Esophagus (tissue), 2 donors: ENCODE measurements around the gene DUS1L. TPM values are rescaled to one million over a fixed set of nuclear protein-coding genes. Genes with fewer than 3 reads are reported as not detected.
A peak's percentile ranks its signal among the peaks of the same experiment; 100 is the strongest.

Source experiments
- H3K27ac ChIP-seq, 2 donors: one replicate each; pipeline ENCODE4 v1.5.1; 2013; ENCODE audit warnings: low read depth in 2 of 2, mild to moderate bottlenecking in 2 of 2, inconsistent platforms in 1 of 2, low read length in 1 of 2, moderate library complexity in 1 of 2
- H3K27me3 ChIP-seq, 2 donors: one replicate each; pipeline ENCODE4 v1.6.1; 2013; ENCODE audit warnings: low read length in 2 of 2, control low read depth in 1 of 2, mild to moderate bottlenecking in 1 of 2; ENCODE audit not compliant: insufficient read depth in 2 of 2, control insufficient read depth in 1 of 2
- H3K36me3 ChIP-seq, 2 donors: one replicate each; pipeline ENCODE4 v1.6.1; 2013; ENCODE audit warnings: low read length in 1 of 2; ENCODE audit not compliant: control insufficient read depth in 2 of 2, insufficient read depth in 2 of 2
- H3K4me1 ChIP-seq, 2 donors: one replicate each; pipeline ENCODE4 v1.6.1; 2013; ENCODE audit warnings: low read length in 1 of 2; ENCODE audit not compliant: control insufficient read depth in 2 of 2, insufficient read depth in 2 of 2
- H3K4me3 ChIP-seq, 2 donors: one replicate each; pipeline ENCODE4 v1.5.1; 2013; ENCODE audit warnings: low read length in 2 of 2, mild to moderate bottlenecking in 2 of 2, low read depth in 1 of 2, moderate library complexity in 1 of 2
- H3K9me3 ChIP-seq, 2 donors: one replicate each; pipeline ENCODE4 v1.6.1; 2013; ENCODE audit warnings: mild to moderate bottlenecking in 2 of 2, low read depth in 1 of 2, low read length in 1 of 2, moderate library complexity in 1 of 2; ENCODE audit not compliant: control insufficient read depth in 2 of 2, insufficient read depth in 1 of 2
- WGBS, 2 donors: extraction: QIAGEN DNeasy Blood & Tissue Kit; methylation state at CpG; one replicate each; pipeline ENCODE4 v1.1.7; 2013; 5-methylcytosine and 5-hydroxymethylcytosine counted together
- polyA plus RNA-seq, 2 donors: library from polyadenylated mRNA; stranded (reverse); fragments of 200-250 nt; gene quantifications; one replicate each; pipeline ENCODE4 v1.2.3, GENCODE V29; 2013
- donor health status: healthy with polysubstance abuse.
- donor health status: Bipolar disorder and iron deficiency.

The DUS1L gene
- polyA plus RNA-seq, 2 donors = 118 to 182 TPM

DNA sequence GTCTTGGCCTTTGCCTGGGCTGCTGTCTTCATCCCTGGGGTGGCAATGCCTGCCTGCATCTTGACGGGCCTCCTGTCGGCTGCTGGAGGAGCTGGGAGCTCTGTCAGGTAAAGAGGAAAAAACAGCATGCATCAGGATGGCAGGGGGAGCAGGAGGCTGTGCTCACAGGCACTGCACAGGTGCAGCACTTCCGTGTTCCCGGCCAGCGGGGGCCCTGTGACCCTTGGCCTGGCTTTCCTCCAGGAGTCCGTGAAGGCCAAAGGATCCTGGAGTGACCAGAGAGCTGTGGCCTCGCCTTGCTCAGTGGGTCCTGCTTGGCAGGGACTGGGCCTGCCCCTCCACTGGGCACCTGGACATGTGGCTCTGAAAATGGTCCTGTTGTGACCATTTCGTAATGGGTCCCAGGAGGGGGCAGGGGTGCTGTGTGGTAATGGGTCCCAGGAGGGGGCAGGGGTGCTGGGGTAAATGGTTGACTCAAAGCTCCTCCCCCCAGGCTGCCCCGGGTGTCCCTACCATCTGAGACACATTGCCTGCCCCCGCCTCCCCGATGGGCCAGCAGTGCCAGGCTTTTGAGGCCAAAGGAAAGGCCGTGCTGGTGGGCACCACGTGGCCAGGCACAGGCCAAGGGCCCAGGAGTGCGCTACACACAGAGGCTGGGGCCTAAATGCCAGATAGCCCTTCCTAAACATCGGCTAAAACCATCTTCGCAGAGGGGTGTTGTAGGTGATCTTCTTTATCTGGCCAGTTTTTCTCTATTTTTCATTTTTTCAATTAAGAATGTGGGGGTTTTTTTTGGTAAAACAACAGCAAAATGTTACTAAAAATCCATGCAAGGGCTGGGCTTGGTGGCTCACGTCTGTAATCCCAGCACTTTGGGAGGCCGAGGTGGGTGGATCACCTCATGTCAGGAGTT lies 36.4 kb upstream of the DUS1L start:
- 60 to 69% methylated on average over 18 of the region's 18 CpGs for WGBS, 2 donors
- no peaks in the 10 kb centered on the region for H3K27me3 ChIP-seq
- no peaks in the 10 kb centered on the region for H3K36me3 ChIP-seq
- H3K4me1 ChIP-seq = peaks cover 6 to 57% of the 10 kb centered on the region in 2 donors
- H3K9me3 ChIP-seq = no peaks in the 10 kb centered on the region
- H3K27ac ChIP-seq = no peak overlapping the region
- no peak overlapping the region for H3K4me3 ChIP-seq

GRCh38 chr17:82101301-82101715 lies 35.7 kb upstream of the DUS1L start:
- Histone ChIP-seq H3K4me1 (peaks cover 10 to 58% of the 10 kb centered on the region in 2 donors), H3K9me3 (no peaks in the 10 kb centered on the region), H3K36me3 (peaks cover 0 to 3% of the 10 kb centered on the region in 2 donors), H3K4me3 (no peak overlapping the region), H3K27ac (no peak overlapping the region), H3K27me3 (no peaks in the 10 kb centered on the region)
- WGBS, 2 donors = 62 to 63% methylated on average over 10 of the region's 10 CpGs

- Histone ChIP-seq H3K27ac (peak overlapping the region; percentile 9 to 34), H3K4me3 (no peak overlapping the region), H3K9me3 (no peaks in the 10 kb centered on the region), H3K27me3 (no peaks in the 10 kb centered on the region), H3K36me3 (peaks cover 3 to 9% of the 10 kb centered on the region in 2 donors), H3K4me1 (peaks cover 13 to 59% of the 10 kb centered on the region in 2 donors)
- WGBS, 2 donors = 64 to 69% methylated on average over 35 of the region's 35 CpGs
Observed at GRCh38 chr17:82100502-82101298, 35.1 kb upstream of the DUS1L start.

GRCh38 chr17:82098939-82099763 lies 33.5 kb upstream of the DUS1L start:
- Histone ChIP-seq H3K4me3 (peak overlapping the region; percentile 41 to 50), H3K27me3 (no peaks in the 10 kb centered on the region), H3K27ac (peak overlapping the region; percentile 95 to 98), H3K9me3 (no peaks in the 10 kb centered on the region), H3K36me3 (peaks cover 3 to 21% of the 10 kb centered on the region in 2 donors), H3K4me1 (peaks cover 13 to 50% of the 10 kb centered on the region in 2 donors)
- 11 to 13% methylated on average over 78 to 80 of the region's 80 CpGs for WGBS, 2 donors

GRCh38 chr17:82098169-82098938 lies 32.8 kb upstream of the DUS1L start, which contains the start of gene FASN:
Gene FASN, minus strand, starts transcription at chr17:82098236. Its CDS starts 1,791 bp downstream, at chr17:82096445.
- 1% methylated on average over 58 to 124 of the region's 124 CpGs for WGBS, 2 donors

GRCh38 chr17:82097919-82098168 lies 32.2 kb upstream of the DUS1L start:
- peak overlapping the region; percentile 88 to 95 for H3K27ac ChIP-seq
- no peaks in the 10 kb centered on the region for H3K27me3 ChIP-seq
- no peaks in the 10 kb centered on the region for H3K9me3 ChIP-seq
- H3K36me3 ChIP-seq = peaks cover 8 to 32% of the 10 kb centered on the region in 2 donors
- 0% methylated on average over 19 to 36 of the region's 36 CpGs for WGBS, 2 donors
- H3K4me3 ChIP-seq = peak overlapping the region; percentile 75 to 84
- peaks cover 8 to 43% of the 10 kb centered on the region in 2 donors for H3K4me1 ChIP-seq

More at GRCh38 chr17:82098169-82098938, 32.8 kb upstream of the DUS1L start, which contains the start of gene FASN:
- peaks cover 8 to 43% of the 10 kb centered on the region in 2 donors for H3K4me1 ChIP-seq
- H3K27me3 ChIP-seq = no peaks in the 10 kb centered on the region
- H3K27ac ChIP-seq = peak within 1 kb of the TSS; percentile 95 to 98
- H3K9me3 ChIP-seq = no peaks in the 10 kb centered on the region
- H3K36me3 ChIP-seq = peaks cover 4 to 27% of the 10 kb centered on the region in 2 donors
- H3K4me3 ChIP-seq = peak within 1 kb of the TSS; percentile 75 to 84

GRCh38 chr17:82097184-82097918 lies 31.7 kb upstream of the DUS1L start:
- no peaks in the 10 kb centered on the region for H3K9me3 ChIP-seq
- H3K27me3 ChIP-seq = no peaks in the 10 kb centered on the region
- 1 to 2% methylated on average over 56 to 77 of the region's 77 CpGs for WGBS, 2 donors
- H3K27ac ChIP-seq = peak overlapping the region; percentile 88 to 95
- peaks cover 8 to 37% of the 10 kb centered on the region in 2 donors for H3K36me3 ChIP-seq
- H3K4me3 ChIP-seq = peak overlapping the region; percentile 75 to 84
- H3K4me1 ChIP-seq = peaks cover 8 to 43% of the 10 kb centered on the region in 2 donors

DNA sequence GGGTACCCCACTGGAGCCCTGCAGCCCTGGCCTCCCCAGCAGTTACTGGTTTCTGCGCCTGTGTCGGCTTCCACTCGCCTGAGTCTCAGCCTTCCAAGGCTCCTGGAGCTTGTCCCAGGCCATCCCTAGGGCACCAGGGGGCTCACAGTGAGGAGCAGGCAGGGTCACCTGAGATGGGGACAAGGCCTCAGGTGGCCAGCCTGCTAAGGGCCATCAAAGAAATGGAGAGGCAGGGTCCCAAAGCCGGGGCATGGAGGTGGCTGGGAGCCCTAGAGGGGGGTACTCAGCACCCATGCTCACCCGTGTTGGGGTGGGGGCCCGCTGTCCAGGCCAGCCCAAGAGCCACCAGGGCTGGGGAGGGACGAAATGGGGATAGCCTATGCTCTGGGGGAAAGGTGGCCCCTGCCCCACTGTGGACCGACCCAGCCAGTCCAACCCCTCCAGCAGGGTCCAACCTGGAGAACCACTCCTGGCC lies 31.1 kb upstream of the DUS1L start:
- Histone ChIP-seq H3K27me3 (no peaks in the 10 kb centered on the region), H3K36me3 (peaks cover 13 to 43% of the 10 kb centered on the region in 2 donors), H3K9me3 (no peaks in the 10 kb centered on the region), H3K4me3 (peak overlapping the region; percentile 75 to 84), H3K27ac (peak overlapping the region in 1 of 2 donors; percentile 88), H3K4me1 (peaks cover 8 to 43% of the 10 kb centered on the region in 2 donors)
- 57 to 66% methylated on average over 7 to 8 of the region's 8 CpGs for WGBS, 2 donors
